BJ (cell line): Measurements from ENCODE around the gene SPIN2A. TPM values are rescaled to one million over a fixed set of nuclear protein-coding genes. Genes with fewer than 3 reads are reported as not detected.
"Not testable (repeated sequence)": the region's sequence is repeated elsewhere in the genome, so short reads cannot be mapped to it uniquely, and the experiment has no call there.

ENCODE experiments used
- CTCF ChIA-PET: fragments of 350-600 bp; formaldehyde crosslinking; extraction: SDS; loops from one replicate; lab custom pipeline; 2021; ENCODE audit warnings: antibody characterized with exemption, inconsistent platforms; lab: Yijun Ruan, JAX
- POLR2A ChIA-PET: fragments of 300-600 bp; sonication (Branson Sonifier 250); formaldehyde crosslinking; extraction: SDS; loops from one replicate; lab custom pipeline; 2021; ENCODE audit warnings: antibody characterized with exemption; lab: Charles Lee
- DNase-seq: peaks from one replicate; pipeline ENCODE4 v3.0.0-alpha.2; 2011; ENCODE audit warnings: low read depth
- H3K27me3 ChIP-seq: 2 replicates; pipeline ENCODE4 v1.6.0; 2011; ENCODE audit warnings: low read length; ENCODE audit not compliant: control insufficient read depth, insufficient read depth
- H3K36me3 ChIP-seq: 2 replicates; pipeline ENCODE4 v1.5.1; 2011; ENCODE audit warnings: low read length; ENCODE audit not compliant: control insufficient read depth, insufficient read depth
- H3K4me3 ChIP-seq: 2 replicates; pipeline ENCODE4 v1.5.1; 2011; ENCODE audit warnings: low read depth, mild to moderate bottlenecking, control low read depth, low read length
- polyA plus RNA-seq: library from polyadenylated mRNA; depleted of rRNA; stranded (reverse); fragments of >200 nt; gene quantifications from 2 replicates; pipeline ENCODE4 v1.2.3, GENCODE V29; 2011
- TF ChIP-seq, protein P1 (sequence below): IDR thresholded peaks from 2 replicates; pipeline ENCODE4 v1.5.1; 2011; ENCODE audit warnings: low read depth, mild to moderate bottlenecking, control low read depth, inconsistent platforms, low read length, moderate library complexity; ENCODE audit not compliant: insufficient read depth

Gene SPIN2A
- polyA plus RNA-seq, 1 experiment = 1.2 TPM

DNA sequence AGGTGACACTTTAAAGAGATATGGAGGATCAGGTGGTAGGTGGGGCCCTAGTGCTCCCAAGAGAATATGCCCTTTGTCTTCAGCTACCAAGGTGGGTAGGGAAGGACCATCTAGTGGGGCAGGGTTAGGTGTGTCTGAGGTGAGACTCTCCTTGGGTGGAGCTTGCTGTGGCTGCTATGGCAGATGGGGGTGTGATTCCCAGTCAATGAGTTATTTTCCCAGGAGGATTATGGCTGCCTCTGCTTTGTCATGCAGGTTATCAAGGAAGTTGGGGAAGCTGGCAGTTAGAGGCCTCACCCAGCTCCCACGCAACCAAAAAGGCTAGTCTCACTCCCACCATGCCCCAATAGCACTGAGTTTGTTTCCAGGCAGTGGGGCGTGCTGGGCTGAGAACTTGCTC is 18.0 kb upstream of the SPIN2A start:
- CTCF ChIA-PET = no interaction called here
- H3K36me3 ChIP-seq = no peaks in the 10 kb centered on the region
- H3K4me3 ChIP-seq = no peak overlapping the region
- TF ChIP-seq, protein P1, sequence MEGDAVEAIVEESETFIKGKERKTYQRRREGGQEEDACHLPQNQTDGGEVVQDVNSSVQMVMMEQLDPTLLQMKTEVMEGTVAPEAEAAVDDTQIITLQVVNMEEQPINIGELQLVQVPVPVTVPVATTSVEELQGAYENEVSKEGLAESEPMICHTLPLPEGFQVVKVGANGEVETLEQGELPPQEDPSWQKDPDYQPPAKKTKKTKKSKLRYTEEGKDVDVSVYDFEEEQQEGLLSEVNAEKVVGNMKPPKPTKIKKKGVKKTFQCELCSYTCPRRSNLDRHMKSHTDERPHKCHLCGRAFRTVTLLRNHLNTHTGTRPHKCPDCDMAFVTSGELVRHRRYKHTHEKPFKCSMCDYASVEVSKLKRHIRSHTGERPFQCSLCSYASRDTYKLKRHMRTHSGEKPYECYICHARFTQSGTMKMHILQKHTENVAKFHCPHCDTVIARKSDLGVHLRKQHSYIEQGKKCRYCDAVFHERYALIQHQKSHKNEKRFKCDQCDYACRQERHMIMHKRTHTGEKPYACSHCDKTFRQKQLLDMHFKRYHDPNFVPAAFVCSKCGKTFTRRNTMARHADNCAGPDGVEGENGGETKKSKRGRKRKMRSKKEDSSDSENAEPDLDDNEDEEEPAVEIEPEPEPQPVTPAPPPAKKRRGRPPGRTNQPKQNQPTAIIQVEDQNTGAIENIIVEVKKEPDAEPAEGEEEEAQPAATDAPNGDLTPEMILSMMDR = no peak
- no peaks in the 10 kb centered on the region for H3K27me3 ChIP-seq
- POLR2A ChIA-PET = no interaction called here
- DNase-seq = no peak

DNA sequence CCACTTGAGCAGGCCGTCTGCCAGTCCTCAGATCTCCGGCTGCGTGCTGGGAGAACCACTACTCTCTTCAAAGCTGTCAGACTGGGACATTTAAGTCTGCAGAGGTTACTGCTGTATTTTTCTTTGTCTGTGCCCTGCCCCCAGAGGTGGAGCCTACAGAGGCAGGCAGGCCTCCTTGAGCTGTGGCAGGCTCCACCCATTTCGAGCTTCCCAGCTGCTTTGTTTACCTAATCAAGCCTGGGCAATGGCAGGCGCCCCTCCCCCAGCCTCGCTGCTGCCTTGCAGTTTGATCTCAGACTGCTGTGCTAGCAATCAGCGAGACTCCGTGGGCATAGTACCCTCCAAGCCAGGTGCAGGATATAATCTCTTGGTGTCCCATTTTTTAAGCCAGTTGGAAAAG is 15.0 kb upstream of the SPIN2A start:
- H3K36me3 ChIP-seq, H3K27me3 ChIP-seq, H3K4me3 ChIP-seq, CTCF ChIA-PET, POLR2A ChIA-PET, DNase-seq: not testable (repeated sequence)

DNA sequence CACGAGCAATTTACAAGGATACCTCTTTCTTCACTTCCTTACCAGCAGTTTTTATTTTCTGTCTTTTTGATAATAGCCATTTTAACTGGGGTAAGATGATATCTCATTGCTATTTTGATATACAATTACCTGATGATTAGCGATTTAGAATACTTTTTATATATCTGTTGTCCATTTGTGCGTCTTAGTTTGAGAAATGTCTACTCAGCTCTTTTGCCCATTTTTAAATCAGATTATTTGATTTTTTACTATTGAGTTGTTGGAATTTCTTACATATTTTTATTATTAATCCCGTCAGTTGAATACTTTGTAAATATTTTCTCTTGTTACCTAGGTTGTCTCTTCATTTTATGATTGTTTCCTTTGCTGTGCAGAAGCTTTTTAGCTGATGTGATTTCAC is 1.5 kb upstream of the SPIN2A start:
- Histone ChIP-seq H3K36me3 (no peaks in the 10 kb centered on the region), H3K4me3 (no peak overlapping the region), H3K27me3 (no peaks in the 10 kb centered on the region)
- no peak for DNase-seq
- TF ChIP-seq, protein P1 = no peak
- CTCF ChIA-PET = no interaction called here
- POLR2A ChIA-PET = no interaction called here

DNA sequence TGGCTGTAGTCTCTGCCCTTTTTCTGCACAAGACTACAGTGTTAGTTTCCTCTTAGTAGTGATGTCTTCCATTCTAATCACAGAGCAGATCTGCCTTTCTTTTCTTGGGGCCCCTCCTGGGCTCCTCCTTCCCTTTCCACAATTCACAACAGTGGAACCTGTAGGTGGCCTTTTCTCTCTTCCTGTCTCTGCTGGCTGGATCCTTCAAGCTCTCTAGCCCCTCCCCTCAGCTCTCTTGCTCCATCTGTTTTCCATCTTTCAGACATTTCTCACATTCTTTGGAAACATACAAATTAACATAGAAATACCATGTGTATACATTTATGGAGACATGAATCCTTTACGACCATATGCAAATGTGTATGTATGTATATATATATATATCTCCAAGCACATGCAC is 304 bp upstream of the SPIN2A start:
- TF ChIP-seq, protein P1 = no peak
- ChIA-PET POLR2A (no interaction called here), CTCF (no interaction called here)
- no peak for DNase-seq
- no peaks in the 10 kb centered on the region for H3K36me3 ChIP-seq
- H3K4me3 ChIP-seq = peak overlapping the region; percentile 36
- H3K27me3 ChIP-seq = no peaks in the 10 kb centered on the region

DNA sequence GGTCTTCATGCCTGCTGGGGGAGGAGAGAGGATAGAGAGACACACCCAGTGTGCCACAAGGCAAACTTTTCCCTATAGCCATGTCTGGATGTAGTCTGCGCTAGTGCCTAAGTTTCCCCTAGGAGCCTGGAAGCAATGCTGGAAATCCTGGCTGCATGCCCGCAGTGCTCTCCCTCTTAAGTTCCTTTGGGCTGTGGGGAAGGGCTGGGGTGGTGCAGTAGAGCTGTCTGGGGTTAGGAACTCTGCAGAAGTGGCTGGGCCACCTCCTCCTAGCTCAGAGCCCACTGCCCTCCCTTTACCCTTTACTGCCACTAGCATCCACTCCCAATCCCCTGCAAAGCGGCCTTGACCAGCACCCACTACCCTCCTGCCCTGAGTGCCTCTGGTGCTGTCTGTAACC is 608 bp downstream of the SPIN2A start:
- H3K36me3 ChIP-seq, H3K27me3 ChIP-seq, CTCF ChIA-PET, POLR2A ChIA-PET, DNase-seq: not testable (repeated sequence)
- peak overlapping the region; percentile 36 for H3K4me3 ChIP-seq

DNA sequence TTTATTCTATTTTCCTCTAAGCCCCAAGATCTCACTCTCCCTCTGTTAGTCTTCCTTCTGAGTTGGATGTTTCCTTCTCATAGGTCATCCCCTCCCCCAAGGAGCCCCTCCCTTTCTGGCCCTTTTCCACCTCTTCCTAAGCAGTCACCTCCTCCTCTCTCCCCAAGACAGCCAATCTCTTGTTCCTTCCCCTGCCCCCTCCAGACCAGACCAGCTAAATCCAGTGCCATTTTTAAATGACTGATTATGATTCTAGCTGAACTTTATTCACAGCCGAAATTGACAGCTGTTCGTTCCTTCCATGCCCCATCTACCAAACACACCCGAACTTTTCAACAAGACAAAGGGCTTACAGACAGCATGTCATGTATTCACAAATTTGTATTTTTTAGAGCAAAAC is 1.9 kb downstream of the SPIN2A start:
- Histone ChIP-seq H3K27me3 (no peaks in the 10 kb centered on the region), H3K4me3 (no peak overlapping the region), H3K36me3 (no peaks in the 10 kb centered on the region)
- no peak for DNase-seq
- CTCF ChIA-PET = no interaction called here
- POLR2A ChIA-PET = no interaction called here
- TF ChIP-seq, protein P1 = no peak
